DND-41 (cell line): Measurements from ENCODE around the gene ABI3BP.

Experiments
- CTCF ChIP-seq: IDR thresholded peaks from 2 replicates; pipeline ENCODE4 v1.5.1; 2012; ENCODE audit warnings: borderline replicate concordance, low read length, moderate library complexity, mild to moderate bottlenecking; ENCODE audit not compliant: poor library complexity, severe bottlenecking; ENCODE audit errors: extremely low read depth
- EZH2 ChIP-seq: IDR thresholded peaks from 3 replicates; pipeline ENCODE4 v1.6.1; 2012; ENCODE audit warnings: borderline replicate concordance, low read depth, mild to moderate bottlenecking, moderate library complexity, low read length, inconsistent platforms; ENCODE audit not compliant: severe bottlenecking

- TF ChIP-seq CTCF (no peak), EZH2 (no peak)
These were observed 177.6 kb downstream of the ABI3BP start for GRCh38 chr3:100815583-100815982.
